GM18505 (cell line): ENCODE measurements around the gene DIP2C.
"Not testable (repeated sequence)": the region's sequence is repeated elsewhere in the genome, so short reads cannot be mapped to it uniquely, and the experiment has no call there.

Source experiments
- ATAC-seq: cut with Tn5 transposase; IDR thresholded peaks from one replicate; pipeline ENCODE4 v1.9.1; 2021; ENCODE audit not compliant: unreplicated experiment
- POLR2A ChIP-seq: IDR thresholded peaks from 4 replicates; pipeline ENCODE4 v1.6.1; 2011; ENCODE audit warnings: borderline replicate concordance; ENCODE audit not compliant: insufficient read depth, insufficient read length; ENCODE audit errors: extremely low read depth

The DIP2C gene

GRCh38 chr10:603745-604144, 85.7 kb downstream of the DIP2C start:
- ATAC-seq = no peak
- TF ChIP-seq POLR2A = no peak

- no peak for ATAC-seq
- TF ChIP-seq POLR2A = no peak
Observed at GRCh38 chr10:602391-603005, 87.0 kb downstream of the DIP2C start.

DNA sequence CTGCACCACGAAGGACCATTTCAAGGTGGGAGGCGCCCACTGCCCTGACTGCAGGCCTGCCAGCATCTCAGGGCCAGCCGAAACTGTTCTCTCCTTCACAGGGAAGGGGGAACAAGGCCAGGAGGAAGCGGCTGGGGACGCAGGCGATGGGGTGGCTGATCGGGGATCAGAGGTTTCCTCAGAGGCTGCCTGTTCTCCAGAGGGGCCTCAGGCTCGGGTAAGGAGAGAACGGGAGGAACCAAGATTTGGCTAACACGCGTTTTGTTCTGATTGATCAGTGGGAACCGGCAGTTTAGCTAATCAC, 87.9 kb downstream of the DIP2C start:
- no peak for TF ChIP-seq POLR2A
- no peak for ATAC-seq

GRCh38 chr10:600876-601659, 88.4 kb downstream of the DIP2C start:
- TF ChIP-seq POLR2A = no peak
- no peak for ATAC-seq

- TF ChIP-seq POLR2A = no peak
- ATAC-seq = no peak
Observed at GRCh38 chr10:600234-600633, 89.2 kb downstream of the DIP2C start.

- no peak for ATAC-seq
- no peak for TF ChIP-seq POLR2A
Observed at GRCh38 chr10:599767-600166, 89.7 kb downstream of the DIP2C start.

DNA sequence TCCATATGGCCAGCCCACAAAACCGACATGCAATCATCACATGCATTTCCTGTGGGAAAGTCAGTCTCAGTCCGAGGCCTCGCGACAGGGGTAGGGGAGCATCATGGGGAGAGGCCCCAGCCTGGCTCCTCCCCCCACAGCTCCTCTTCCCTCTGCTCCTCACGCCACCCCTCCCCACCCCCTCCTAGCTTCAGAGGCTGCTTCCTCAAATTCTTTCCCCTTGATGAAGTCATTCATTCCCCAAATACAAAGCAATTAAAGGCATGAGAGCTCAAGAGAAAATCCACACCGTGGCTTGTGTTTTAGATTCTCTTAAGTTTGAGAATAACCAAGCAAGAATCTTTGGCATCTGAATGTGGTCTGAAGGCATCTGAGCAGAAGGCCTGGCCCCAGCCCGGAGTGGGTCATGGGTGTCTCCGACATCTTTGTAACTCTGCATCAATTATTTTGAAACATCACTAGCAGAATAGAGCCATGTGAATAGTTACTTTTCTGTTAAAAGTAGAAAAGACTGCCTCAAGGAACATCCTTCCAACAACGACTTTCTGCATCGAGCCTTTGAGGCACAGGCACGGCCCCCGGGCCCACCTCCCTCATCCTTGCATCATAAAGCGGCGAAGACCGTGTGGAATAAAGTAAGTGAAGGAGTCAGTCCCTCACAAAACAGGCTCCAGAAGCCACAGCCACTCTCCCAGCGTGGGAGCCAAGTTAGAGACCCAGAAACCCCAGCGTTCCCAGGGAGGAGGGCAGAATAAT, 90.9 kb downstream of the DIP2C start:
- no peak for ATAC-seq
- no peak for TF ChIP-seq POLR2A

DNA sequence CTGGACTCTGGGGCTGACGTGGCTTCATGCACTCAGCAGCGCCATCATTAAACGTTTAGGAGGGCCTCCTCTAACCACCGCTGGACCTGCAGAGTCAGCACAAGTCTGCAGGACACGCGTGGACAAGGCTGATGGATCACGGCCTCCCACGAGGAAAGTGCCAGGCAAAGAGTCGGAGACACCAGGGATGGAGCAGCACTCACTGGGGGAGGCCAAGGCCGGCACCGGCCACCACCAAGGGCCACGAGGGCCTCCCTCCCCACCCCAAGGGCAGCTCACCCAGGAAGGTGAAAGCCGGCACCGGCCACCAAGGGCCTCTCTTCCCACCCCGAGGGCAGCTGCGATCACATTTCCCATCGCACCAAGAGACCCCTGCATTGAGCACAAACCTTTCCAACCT, 91.5 kb downstream of the DIP2C start:
- no peak for TF ChIP-seq POLR2A
- ATAC-seq = no peak

- no peak for ATAC-seq
- TF ChIP-seq POLR2A = no peak
Observed at GRCh38 chr10:596725-597345, 92.6 kb downstream of the DIP2C start.

DNA sequence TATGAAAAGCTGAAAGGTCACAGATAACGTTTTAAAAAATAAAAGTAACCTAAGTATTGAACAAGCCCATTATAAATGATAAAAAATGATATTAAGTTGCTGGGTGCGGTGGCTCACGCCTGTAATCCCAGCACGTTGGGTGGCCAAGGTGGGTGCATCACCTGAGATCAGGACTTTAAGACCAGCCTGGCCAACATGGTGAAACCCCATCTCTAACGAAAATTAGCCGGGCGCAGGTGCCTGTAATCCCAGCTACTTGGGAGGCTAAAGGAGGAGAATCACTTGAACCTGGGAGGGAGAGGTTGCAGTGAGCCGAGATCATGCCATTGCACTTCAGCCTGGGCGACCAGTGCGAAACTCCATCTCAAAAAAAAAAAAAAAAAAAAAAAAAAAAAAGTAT, 93.3 kb downstream of the DIP2C start:
- ATAC-seq = not testable (repeated sequence)

DNA sequence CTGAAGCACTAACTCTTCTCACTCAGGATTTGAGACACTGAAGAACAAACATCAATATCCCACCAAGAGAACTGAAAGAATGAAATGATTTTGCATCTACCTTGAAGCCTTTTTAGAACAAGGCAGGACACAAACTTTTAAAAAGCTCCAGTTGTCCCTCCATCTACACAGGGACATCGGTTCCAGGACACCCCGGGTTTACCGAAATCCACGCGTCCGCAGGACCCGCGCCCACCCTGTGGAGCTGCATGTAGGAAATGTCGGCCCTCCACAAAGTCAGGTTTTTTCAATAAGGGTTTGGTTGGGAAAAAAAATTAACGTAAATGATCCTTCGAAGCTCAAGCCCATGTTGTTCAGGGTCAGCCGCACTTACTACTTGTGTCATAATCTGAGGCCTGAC, 94.0 kb downstream of the DIP2C start:
- no peak for TF ChIP-seq POLR2A
- no peak for ATAC-seq

GRCh38 chr10:594584-595270, 94.7 kb downstream of the DIP2C start:
- TF ChIP-seq POLR2A = no peak
- no peak for ATAC-seq

GRCh38 chr10:593901-594457, 95.5 kb downstream of the DIP2C start:
- no peak for TF ChIP-seq POLR2A
- ATAC-seq = no peak

- no peak for ATAC-seq
- TF ChIP-seq POLR2A = no peak
Observed at GRCh38 chr10:593421-593820, 96.0 kb downstream of the DIP2C start.

GRCh38 chr10:593016-593415, 96.5 kb downstream of the DIP2C start:
- ATAC-seq = no peak
- no peak for TF ChIP-seq POLR2A
